A673 (cell line): ENCODE results near the gene TMEM108. TPM values are rescaled to one million over a fixed set of nuclear protein-coding genes. Genes with fewer than 3 reads are reported as not detected.
A peak's percentile ranks its signal among the peaks of the same experiment; 100 is the strongest.

Source experiments
- BruUV-seq: library from RNA; stranded (reverse); fragments of 400-500 nt; replicated peaks from 2 replicates; lab custom pipeline; 2021; lab: Mats Ljungman, UMichigan
- CTCF ChIA-PET: fragments of 300-600 bp; sonication (Branson Sonifier 250); formaldehyde crosslinking; loops from one replicate; lab custom pipeline; 2022; ENCODE audit warnings: antibody characterized with exemption; lab: Charles Lee
- POLR2A ChIA-PET: fragments of 300-600 bp; sonication (Branson Sonifier 250); formaldehyde crosslinking; loops from one replicate; lab custom pipeline; 2022; ENCODE audit warnings: antibody characterized with exemption; ENCODE audit not compliant: low non-redundant PET; lab: Charles Lee
- DNase-seq: peaks from one replicate; pipeline ENCODE4 v3.0.0-alpha.2; 2015; ENCODE audit warnings: low spot score
- H3K27ac ChIP-seq: fragments of 200-600 bp; sonication (generic); 2 replicates; pipeline ENCODE4 v1.5.1; 2016; ENCODE audit warnings: mixed run types, low read depth, mild to moderate bottlenecking, mixed read lengths, antibody characterized with exemption, low read length; ENCODE audit not compliant: poor library complexity, severe bottlenecking
- H3K27me3 ChIP-seq: fragments of 200-600 bp; sonication (generic); replicated peaks from 2 replicates; pipeline ENCODE4 v1.6.1; 2017; ENCODE audit warnings: mixed run types, low read depth, mild to moderate bottlenecking, mixed read lengths, antibody characterized with exemption, low read length; ENCODE audit not compliant: insufficient read depth, poor library complexity
- H3K36me3 ChIP-seq: fragments of 200-600 bp; sonication (generic); 2 replicates; pipeline ENCODE4 v1.6.1; 2016; ENCODE audit warnings: mixed run types, mild to moderate bottlenecking, mixed read lengths, antibody characterized with exemption, low read length; ENCODE audit not compliant: insufficient read depth, poor library complexity, severe bottlenecking
- H3K4me1 ChIP-seq: fragments of 200-600 bp; sonication (generic); 2 replicates; pipeline ENCODE4 v1.6.1; 2017; ENCODE audit warnings: mixed run types, mild to moderate bottlenecking, mixed read lengths, antibody characterized with exemption, low read length; ENCODE audit not compliant: insufficient read depth, poor library complexity, severe bottlenecking
- H3K4me3 ChIP-seq: fragments of 200-600 bp; sonication (generic); 2 replicates; pipeline ENCODE4 v1.5.1; 2016; ENCODE audit warnings: low read depth, mixed run types, mild to moderate bottlenecking, mixed read lengths, low read length; ENCODE audit not compliant: poor library complexity, severe bottlenecking
- H3K9me3 ChIP-seq: fragments of 200-600 bp; sonication (generic); 2 replicates; pipeline ENCODE4 v1.6.1; 2016; ENCODE audit warnings: mixed run types, low read depth, mild to moderate bottlenecking, mixed read lengths, antibody characterized with exemption, low read length; ENCODE audit not compliant: poor library complexity, severe bottlenecking
- CTCF ChIP-seq: fragments of 300-800, 200-600 bp; sonication (generic); conservative IDR thresholded peaks from 2 replicates; pipeline ENCODE4 v1.5.1; 2017; ENCODE audit warnings: low read depth, mild to moderate bottlenecking, antibody characterized with exemption, low read length, moderate library complexity, mixed read lengths
- EZH2 ChIP-seq: fragments of 200-600 bp; sonication (generic); IDR thresholded peaks from 2 replicates; pipeline ENCODE4 v1.6.1; 2017; ENCODE audit warnings: borderline replicate concordance, low read depth, mild to moderate bottlenecking, mixed read lengths, antibody characterized with exemption, low read length; ENCODE audit not compliant: poor library complexity, severe bottlenecking
- intact Hi-C: fragments of 100-400 bp; cut with micrococcal nuclease; formaldehyde crosslinking; loops from one replicate; pipeline ENCODE4 v1.10.0; 2022; ENCODE audit not compliant: unreplicated experiment
- total RNA-seq: library from RNA; stranded (reverse); gene quantifications from 2 replicates; pipeline ENCODE4 v1.2.3, GENCODE V29; 2021

Gene TMEM108
- total RNA-seq, 1 experiment from 2014 or later, result 0.30 TPM

- POLR2A ChIA-PET, result no interaction called here
- Histone ChIP-seq H3K4me1 (no peaks in the 10 kb centered on the region), H3K9me3 (peaks cover 4% of the 10 kb centered on the region), H3K36me3 (no peaks in the 10 kb centered on the region), H3K27me3 (no peaks in the 10 kb centered on the region), H3K27ac (no peak overlapping the region), H3K4me3 (no peak overlapping the region)
- no peak for DNase-seq
- intact Hi-C loops, result no loop called here
- no TSS peak for BruUV-seq
- TF ChIP-seq CTCF, result no peak
- no peak for TF ChIP-seq EZH2
- CTCF ChIA-PET, result no interaction called here
Observed at GRCh38 chr3:133227813-133228212, 189.6 kb downstream of the TMEM108 start.

DNA sequence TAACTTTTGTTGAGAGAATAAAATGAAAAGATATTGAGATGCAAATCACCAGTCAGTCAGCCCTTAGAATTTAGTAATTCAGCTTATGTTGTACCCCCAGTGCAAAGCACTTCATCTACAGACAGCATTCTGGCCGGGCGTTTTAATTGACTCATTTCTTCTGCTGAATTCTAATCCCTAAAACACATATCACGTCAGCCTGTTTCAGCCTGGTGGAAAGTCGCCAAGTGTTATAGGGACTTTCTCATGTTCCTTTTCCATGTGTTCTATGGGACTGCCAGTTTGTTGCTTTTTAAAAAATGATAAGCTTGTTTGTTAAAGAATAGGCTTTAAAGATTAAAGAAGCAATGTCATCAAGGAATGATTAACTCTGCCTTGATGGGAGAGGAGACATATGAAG is 192.0 kb downstream of the TMEM108 start:
- intact Hi-C loops, result no loop called here
- BruUV-seq, result no TSS peak
- H3K27ac ChIP-seq, result no peak overlapping the region
- H3K27me3 ChIP-seq, result no peaks in the 10 kb centered on the region
- CTCF ChIA-PET, result no interaction called here
- no peaks in the 10 kb centered on the region for H3K36me3 ChIP-seq
- peak; percentile 52 for DNase-seq
- POLR2A ChIA-PET, result no interaction called here
- TF ChIP-seq CTCF (no peak), EZH2 (no peak)
- no peaks in the 10 kb centered on the region for H3K4me1 ChIP-seq
- H3K4me3 ChIP-seq, result no peak overlapping the region
- no peaks in the 10 kb centered on the region for H3K9me3 ChIP-seq

DNA sequence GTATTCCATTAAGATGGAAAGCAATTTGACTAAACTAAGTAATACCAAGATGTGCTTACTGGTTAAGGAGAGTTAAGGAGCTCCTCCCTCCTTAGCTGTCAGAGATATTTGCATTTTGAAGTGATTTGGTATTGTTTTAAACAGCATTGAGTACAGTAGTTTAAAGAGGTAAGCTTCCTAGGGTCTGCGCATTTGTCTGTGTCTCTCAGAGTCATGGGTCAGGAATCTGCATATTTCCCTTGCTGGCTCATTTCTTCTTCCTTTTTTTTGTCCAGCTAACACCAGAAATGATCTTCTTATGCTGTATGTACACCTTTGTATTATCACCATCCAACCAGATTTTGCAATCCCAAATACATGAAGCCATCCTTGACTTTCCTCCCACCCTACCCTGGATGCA is 198.7 kb downstream of the TMEM108 start:
- POLR2A ChIA-PET, result no interaction called here
- H3K36me3 ChIP-seq, result no peaks in the 10 kb centered on the region
- TF ChIP-seq EZH2 (no peak), CTCF (no peak)
- no peaks in the 10 kb centered on the region for H3K9me3 ChIP-seq
- no peak for DNase-seq
- CTCF ChIA-PET, result no interaction called here
- peaks cover 4% of the 10 kb centered on the region for H3K4me1 ChIP-seq
- intact Hi-C loops, result no loop called here
- BruUV-seq, result no TSS peak
- no peak overlapping the region for H3K27ac ChIP-seq
- no peak overlapping the region for H3K4me3 ChIP-seq
- H3K27me3 ChIP-seq, result no peaks in the 10 kb centered on the region
